ENCODE data around the gene MAZ. TPM values are rescaled to one million over a fixed set of nuclear protein-coding genes. Genes with fewer than 3 reads are reported as not detected.

MAZ gene
- total and polyA plus RNA-seq, 2 of the 8 experiments (the other 6 are each of a cell fraction or from before 2014, with no cell fraction given), result 219 to 380 TPM

DNA sequence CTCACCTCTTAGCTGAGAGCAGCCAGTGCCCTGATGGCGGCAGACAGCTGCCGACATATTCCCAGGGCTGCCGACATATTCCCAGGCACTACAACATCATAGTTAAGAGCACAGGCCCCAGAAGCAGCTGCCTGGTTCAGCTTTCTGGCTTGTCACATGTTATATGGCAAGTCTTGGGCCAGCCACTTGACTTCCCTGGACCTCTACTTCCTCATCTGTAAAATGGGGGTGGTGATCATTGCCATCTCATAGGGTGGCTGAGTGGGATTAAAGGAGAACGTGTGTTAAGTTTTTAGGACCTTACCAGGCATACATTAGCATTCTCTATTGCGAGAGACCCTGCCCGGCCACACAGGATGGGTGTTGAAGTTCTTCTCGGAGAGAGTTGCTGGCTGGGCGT is 37.6 kb downstream of the MAZ start (continued):
- TF ChIP-seq, protein P1, sequence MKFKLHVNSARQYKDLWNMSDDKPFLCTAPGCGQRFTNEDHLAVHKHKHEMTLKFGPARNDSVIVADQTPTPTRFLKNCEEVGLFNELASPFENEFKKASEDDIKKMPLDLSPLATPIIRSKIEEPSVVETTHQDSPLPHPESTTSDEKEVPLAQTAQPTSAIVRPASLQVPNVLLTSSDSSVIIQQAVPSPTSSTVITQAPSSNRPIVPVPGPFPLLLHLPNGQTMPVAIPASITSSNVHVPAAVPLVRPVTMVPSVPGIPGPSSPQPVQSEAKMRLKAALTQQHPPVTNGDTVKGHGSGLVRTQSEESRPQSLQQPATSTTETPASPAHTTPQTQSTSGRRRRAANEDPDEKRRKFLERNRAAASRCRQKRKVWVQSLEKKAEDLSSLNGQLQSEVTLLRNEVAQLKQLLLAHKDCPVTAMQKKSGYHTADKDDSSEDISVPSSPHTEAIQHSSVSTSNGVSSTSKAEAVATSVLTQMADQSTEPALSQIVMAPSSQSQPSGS (IDR thresholded peaks at IDR 0.05; ENCODE audit: low read length), result no peak
- no peak for TF ChIP-seq KDM5A (IDR thresholded peaks at IDR 0.05; ENCODE audit: low read length)
- no peak for TF ChIP-seq CHD1 (IDR thresholded peaks at IDR 0.05; ENCODE audit: low read depth, low read length)
- no peak for TF ChIP-seq CEBPB (IDR thresholded peaks at IDR 0.05; ENCODE audit: low read depth, low read length)
- no peak for TF ChIP-seq KDM1A (IDR thresholded peaks at IDR 0.05; ENCODE audit: borderline replicate concordance, low read length)
- TF ChIP-seq YY1 (IDR thresholded peaks at IDR 0.05; ENCODE audit: low read depth, low read length), result no peak

Data from H1 (cell line).